Activated CD8-positive, alpha-beta memory T cell treated with anti-CD3 and anti-CD28 coated beads, Interleukin-2, amount 10 ng/mL, durations not matched to agents 7 days and 5 days (primary cell): ENCODE measurements around the gene CCDC59. TPM values are rescaled to one million over a fixed set of nuclear protein-coding genes. Genes with fewer than 3 reads are reported as not detected.

Experiments
- ATAC-seq: fragments of 150-1000 bp; cut with Tn5 transposase; one replicate; pipeline ENCODE4 v1.10.0; 2021; ENCODE audit warnings: moderate library complexity
- CTCF ChIA-PET: fragments of 350-600 bp; sonication (Branson Sonifier 250); formaldehyde crosslinking; loops from one replicate; lab custom pipeline; 2021; ENCODE audit warnings: antibody characterized with exemption; lab: Charles Lee
- DNase-seq: peaks from one replicate; pipeline ENCODE4 v3.0.0-alpha.2; 2020
- H3K27ac Mint-ChIP-seq: one replicate; pipeline ENCODE4 v1.8.0; 2021; ENCODE audit warnings: mild to moderate bottlenecking, mixed read lengths
- H3K27me3 Mint-ChIP-seq: one replicate; pipeline ENCODE4 v1.8.0; 2021; ENCODE audit warnings: mixed read lengths
- H3K36me3 Mint-ChIP-seq: one replicate; pipeline ENCODE4 v1.8.0; 2021; ENCODE audit warnings: mild to moderate bottlenecking, mixed read lengths
- H3K4me1 Mint-ChIP-seq: one replicate; pipeline ENCODE4 v1.8.0; 2021; ENCODE audit warnings: mixed read lengths
- H3K4me3 Mint-ChIP-seq: one replicate; pipeline ENCODE4 v1.8.0; 2021; ENCODE audit warnings: mild to moderate bottlenecking, moderate library complexity, mixed read lengths
- H3K9me3 Mint-ChIP-seq: one replicate; pipeline ENCODE4 v1.8.0; 2022; ENCODE audit warnings: low read depth, mixed read lengths
- total RNA-seq, 2 experiments: library from RNA; stranded (reverse); gene quantifications; one replicate each; pipeline ENCODE4 v1.2.3, GENCODE V29; 2021

Gene CCDC59
- total RNA-seq, 2 experiments from 2014 or later, result 50.8 to 60.1 TPM

DNA sequence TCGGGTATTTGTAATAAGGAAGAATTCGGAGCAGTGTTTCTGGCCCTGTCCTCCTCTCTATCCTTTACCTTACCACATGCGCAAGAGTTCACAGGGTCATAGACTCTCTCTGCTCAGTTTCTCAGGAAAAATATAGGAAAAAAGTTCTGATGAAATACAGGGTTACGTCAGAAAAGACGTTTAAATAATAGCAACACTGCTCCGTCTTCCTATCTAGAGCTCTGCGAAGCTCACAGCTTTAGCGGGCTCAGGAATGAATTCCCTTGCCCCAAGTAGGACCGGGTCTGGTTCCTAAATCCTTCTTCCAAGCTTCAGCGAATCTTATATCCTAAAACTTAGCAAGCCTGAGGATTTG, 365 bp downstream of the CCDC59 start:
- ATAC-seq (no peak), DNase-seq (no peak)
- no peaks in the 10 kb centered on the region for H3K9me3 Mint-ChIP-seq
- no peaks in the 10 kb centered on the region for H3K27me3 Mint-ChIP-seq
- H3K4me3 Mint-ChIP-seq, result peak overlapping the region; percentile 100
- H3K27ac Mint-ChIP-seq, result peak overlapping the region; percentile 100
- peaks cover 47% of the 10 kb centered on the region for H3K4me1 Mint-ChIP-seq
- CTCF ChIA-PET, result interaction anchor here (0.7 to 2.1 kb wide), 12 partner anchors 8 to 328 kb away, joined by 3 to 7 read pairs (median 4); no protein-coding TSS in a partner anchor
- peaks cover 42% of the 10 kb centered on the region for H3K36me3 Mint-ChIP-seq

DNA sequence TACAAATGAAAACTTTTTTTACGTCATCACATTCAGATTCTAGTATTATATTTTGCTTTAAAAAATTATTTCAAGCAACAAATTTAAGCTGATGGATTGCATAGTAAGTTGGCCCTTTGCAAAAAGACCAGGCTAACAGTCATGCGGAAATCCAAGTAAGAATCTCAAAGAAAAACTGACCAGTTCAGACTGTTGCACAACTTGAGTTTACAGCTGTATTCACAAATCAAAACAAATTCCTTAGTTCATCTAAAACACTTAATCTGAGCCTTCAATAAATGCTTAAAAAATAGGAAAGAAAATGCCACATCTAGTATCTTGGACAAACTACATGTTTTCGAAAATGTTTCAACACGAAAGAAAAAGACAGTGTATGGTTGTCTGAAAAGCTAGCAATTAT, 847 bp downstream of the CCDC59 start:
- H3K27ac Mint-ChIP-seq, result peak overlapping the region; percentile 100
- DNase-seq, result no peak
- CTCF ChIA-PET, result interaction anchor here (1.0 to 2.1 kb wide), 4 partner anchors 9 to 328 kb away, joined by 3 to 7 read pairs (median 5); no protein-coding TSS in a partner anchor
- peak overlapping the region; percentile 100 for H3K4me3 Mint-ChIP-seq
- no peaks in the 10 kb centered on the region for H3K9me3 Mint-ChIP-seq
- peaks cover 47% of the 10 kb centered on the region for H3K4me1 Mint-ChIP-seq
- no peak for ATAC-seq
- peaks cover 42% of the 10 kb centered on the region for H3K36me3 Mint-ChIP-seq
- no peaks in the 10 kb centered on the region for H3K27me3 Mint-ChIP-seq

DNA sequence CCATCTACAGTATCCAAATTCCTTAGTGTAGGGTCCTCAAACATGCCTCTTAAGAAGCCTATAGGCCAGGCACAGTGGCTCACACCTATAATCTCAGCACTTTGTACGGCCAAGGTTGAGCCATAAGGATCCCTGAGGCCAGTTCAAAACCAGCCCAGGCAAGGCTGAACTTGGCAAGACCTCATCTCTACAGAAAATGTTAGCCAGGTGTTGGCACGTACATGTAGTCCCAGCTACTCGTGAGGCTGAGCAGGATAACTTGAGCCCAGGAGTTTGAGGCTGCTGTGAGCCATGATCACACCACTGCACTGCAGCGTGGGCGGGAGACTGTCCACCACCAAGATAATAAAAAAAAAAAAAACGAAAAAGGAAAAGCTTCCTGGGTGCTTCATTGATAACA, 6.8 kb downstream of the CCDC59 start:
- H3K27me3 Mint-ChIP-seq, result no peaks in the 10 kb centered on the region
- ATAC-seq (no peak), DNase-seq (no peak)
- H3K4me3 Mint-ChIP-seq, result no peak overlapping the region
- peaks cover 30% of the 10 kb centered on the region for H3K36me3 Mint-ChIP-seq
- no peak overlapping the region for H3K27ac Mint-ChIP-seq
- H3K9me3 Mint-ChIP-seq, result no peaks in the 10 kb centered on the region
- CTCF ChIA-PET, result no interaction called here
- H3K4me1 Mint-ChIP-seq, result peaks cover 17% of the 10 kb centered on the region

DNA sequence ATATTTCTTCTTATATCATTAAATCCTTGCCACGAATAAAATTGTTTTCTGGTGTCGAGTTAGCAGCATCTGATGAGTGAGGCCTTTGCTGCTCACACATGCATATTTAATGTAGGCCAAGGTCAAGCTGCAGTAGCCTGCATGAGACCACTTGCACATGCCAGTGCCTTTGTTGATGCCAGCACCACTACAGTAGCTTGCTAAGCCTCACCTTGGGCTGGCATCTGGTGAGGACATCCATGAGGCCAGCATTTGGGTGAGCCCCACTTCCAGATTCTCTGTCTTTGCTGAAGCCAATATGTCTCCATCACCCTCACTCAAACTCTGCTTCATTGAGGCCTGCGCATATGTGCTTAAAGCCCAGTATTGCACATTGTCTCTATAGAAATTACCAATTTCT, 8.0 kb downstream of the CCDC59 start:
- CTCF ChIA-PET, result interaction anchor here (0.9 to 1.4 kb wide), 2 partner anchors 8 to 10 kb away, joined by 3 to 7 read pairs; partner anchors contain the start of genes CCDC59 and METTL25
- no peak overlapping the region for H3K27ac Mint-ChIP-seq

DNA sequence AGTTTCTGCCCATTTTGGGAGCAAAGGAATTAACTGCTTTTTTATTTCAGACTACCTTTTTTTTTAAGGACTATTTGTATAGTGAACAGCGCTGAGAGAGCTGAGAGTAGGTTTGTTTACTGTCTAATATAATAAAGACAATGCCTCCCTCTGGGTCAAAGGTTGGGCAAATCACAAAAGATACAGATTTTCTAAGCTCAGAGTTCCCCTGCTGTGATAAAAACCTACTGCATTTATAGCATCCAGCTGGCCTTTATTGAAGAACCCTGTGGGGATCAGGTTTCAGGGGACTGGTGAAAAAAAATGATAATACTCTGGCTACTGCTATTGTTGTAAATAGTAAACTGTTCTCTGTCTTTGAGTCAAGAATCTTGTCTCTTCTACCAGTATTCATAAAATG, 28.7 kb downstream of the CCDC59 start:
- Mint-ChIP-seq H3K36me3 (no peaks in the 10 kb centered on the region), H3K9me3 (no peaks in the 10 kb centered on the region), H3K27me3 (peaks cover 5% of the 10 kb centered on the region), H3K4me3 (no peak overlapping the region), H3K4me1 (no peaks in the 10 kb centered on the region), H3K27ac (no peak overlapping the region)
- ATAC-seq (no peak), DNase-seq (no peak)
- CTCF ChIA-PET, result no interaction called here

More for the DNA sequence above, 8.0 kb downstream of the CCDC59 start:
- DNase-seq (no peak), ATAC-seq (no peak)
- peaks cover 5% of the 10 kb centered on the region for H3K4me1 Mint-ChIP-seq
- no peaks in the 10 kb centered on the region for H3K9me3 Mint-ChIP-seq
- no peaks in the 10 kb centered on the region for H3K27me3 Mint-ChIP-seq
- H3K36me3 Mint-ChIP-seq, result peaks cover 20% of the 10 kb centered on the region
- H3K4me3 Mint-ChIP-seq, result no peak overlapping the region

DNA sequence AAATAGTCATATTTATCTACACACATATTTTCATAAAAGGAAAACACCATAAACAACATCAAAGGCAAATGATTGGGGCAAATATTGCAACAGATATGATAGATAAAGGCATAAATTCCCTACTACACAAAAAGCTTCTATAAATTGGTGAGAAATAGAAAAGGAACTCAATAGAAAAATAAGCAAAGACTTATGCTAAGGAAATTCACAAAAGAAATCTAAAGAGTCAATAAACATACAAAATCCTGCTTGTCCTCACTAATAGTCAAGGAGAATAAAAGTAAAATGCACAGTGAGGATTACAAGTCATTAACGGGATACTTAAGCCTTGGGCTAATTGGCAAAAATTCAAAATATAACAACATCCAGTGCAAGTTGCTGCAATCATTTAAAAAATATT, 30.3 kb downstream of the CCDC59 start:
- H3K4me1 Mint-ChIP-seq, result no peaks in the 10 kb centered on the region
- H3K27me3 Mint-ChIP-seq, result no peaks in the 10 kb centered on the region
- H3K27ac Mint-ChIP-seq, result no peak overlapping the region
- no peaks in the 10 kb centered on the region for H3K36me3 Mint-ChIP-seq
- ATAC-seq (no peak), DNase-seq (no peak)
- no peak overlapping the region for H3K4me3 Mint-ChIP-seq
- H3K9me3 Mint-ChIP-seq, result no peaks in the 10 kb centered on the region
- CTCF ChIA-PET, result no interaction called here

DNA sequence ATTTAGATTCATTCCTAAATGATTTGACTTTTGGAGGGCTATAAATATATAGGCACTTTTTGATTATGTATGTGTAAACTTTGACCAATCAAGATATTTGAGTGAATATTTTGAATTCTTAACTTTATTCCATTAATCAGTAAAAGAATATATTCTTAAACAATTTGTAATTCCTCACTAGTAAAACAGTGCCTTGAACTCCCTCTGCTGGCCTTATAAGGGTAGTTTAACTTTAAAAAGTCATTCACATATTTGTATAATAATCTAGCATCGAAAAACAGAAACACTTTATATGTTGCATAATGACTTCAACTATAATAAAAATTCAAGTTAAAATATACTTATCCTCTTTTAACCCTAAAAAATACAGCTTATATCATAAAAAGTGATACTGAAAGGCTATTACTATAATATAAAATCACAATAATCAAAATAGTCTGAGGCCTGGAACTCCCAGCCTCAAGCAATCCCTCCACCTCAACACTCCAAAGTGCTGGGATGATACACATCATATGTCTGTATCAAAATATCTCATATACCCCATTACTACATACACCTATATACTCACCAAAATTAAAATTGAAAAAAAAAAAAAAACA, 31.2 kb downstream of the CCDC59 start:
- no peaks in the 10 kb centered on the region for H3K4me1 Mint-ChIP-seq
- CTCF ChIA-PET, result no interaction called here
- H3K27ac Mint-ChIP-seq, result no peak overlapping the region
- no peaks in the 10 kb centered on the region for H3K27me3 Mint-ChIP-seq
- no peak overlapping the region for H3K4me3 Mint-ChIP-seq
- no peaks in the 10 kb centered on the region for H3K36me3 Mint-ChIP-seq
- ATAC-seq, result no peak
- no peaks in the 10 kb centered on the region for H3K9me3 Mint-ChIP-seq
- DNase-seq, result no peak

DNA sequence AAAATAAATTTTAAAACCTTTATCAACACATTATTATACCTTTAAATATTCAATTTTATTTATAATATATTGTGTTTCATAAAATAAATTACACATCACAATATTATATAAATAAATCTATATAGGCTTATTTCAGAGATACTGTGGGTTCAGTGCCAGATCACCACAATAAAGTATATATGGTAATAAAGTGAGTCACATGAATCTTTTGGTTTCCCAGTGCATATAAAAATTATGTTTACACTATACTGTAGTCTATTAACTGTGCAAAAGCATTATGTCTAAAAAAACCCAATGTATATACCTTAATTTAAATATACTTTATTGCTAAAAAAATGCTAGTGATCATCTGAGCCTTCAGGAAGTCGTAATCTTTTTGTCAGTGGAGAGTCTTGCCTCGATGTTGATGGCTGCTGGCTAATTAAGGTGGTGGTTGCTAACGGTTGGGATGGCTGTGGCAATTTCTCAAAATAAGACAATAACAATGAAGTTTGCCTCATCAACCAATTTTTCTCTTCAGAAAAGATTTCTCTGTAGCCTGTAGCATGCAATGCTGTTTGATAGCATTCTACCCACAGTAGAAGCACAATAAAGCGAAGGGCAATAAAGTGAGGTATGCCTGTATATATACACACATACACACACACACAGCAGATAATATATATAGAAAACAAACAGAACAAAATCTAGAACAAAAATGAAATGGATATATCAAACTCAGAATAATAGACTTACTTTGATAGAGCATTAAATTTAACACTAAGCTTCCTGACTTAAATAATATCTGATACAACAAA, 32.4 kb downstream of the CCDC59 start:
- no peak for ATAC-seq
- Mint-ChIP-seq H3K27ac (no peak overlapping the region), H3K27me3 (no peaks in the 10 kb centered on the region)

DNA sequence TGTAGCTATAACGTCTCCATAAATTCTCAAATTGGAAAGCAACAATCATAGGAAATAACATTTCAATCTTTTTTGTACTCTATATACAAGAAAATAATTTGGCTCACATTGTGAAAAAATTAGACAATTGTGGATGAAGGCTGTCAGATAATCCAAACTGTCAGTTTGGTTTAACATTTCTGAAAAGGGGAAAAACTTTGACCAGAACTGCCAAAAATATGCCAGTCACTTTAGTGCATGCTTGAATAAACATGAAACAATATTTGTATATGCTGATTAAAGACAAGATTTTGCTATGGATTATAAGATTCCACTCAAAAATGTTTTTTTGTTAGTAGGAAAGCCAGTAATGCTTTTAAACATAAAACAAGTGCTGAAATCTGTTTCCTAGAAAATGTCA, 38.9 kb downstream of the CCDC59 start:
- Mint-ChIP-seq H3K4me3 (no peak overlapping the region), H3K36me3 (no peaks in the 10 kb centered on the region), H3K4me1 (no peaks in the 10 kb centered on the region), H3K9me3 (no peaks in the 10 kb centered on the region), H3K27ac (no peak overlapping the region), H3K27me3 (peaks cover 2% of the 10 kb centered on the region)
- CTCF ChIA-PET, result no interaction called here
- no peak for DNase-seq
- no peak for ATAC-seq

More for the DNA sequence above, 32.4 kb downstream of the CCDC59 start:
- Mint-ChIP-seq H3K9me3 (no peaks in the 10 kb centered on the region), H3K36me3 (no peaks in the 10 kb centered on the region), H3K4me3 (no peak overlapping the region), H3K4me1 (no peaks in the 10 kb centered on the region)
- CTCF ChIA-PET, result no interaction called here
- DNase-seq, result no peak

DNA sequence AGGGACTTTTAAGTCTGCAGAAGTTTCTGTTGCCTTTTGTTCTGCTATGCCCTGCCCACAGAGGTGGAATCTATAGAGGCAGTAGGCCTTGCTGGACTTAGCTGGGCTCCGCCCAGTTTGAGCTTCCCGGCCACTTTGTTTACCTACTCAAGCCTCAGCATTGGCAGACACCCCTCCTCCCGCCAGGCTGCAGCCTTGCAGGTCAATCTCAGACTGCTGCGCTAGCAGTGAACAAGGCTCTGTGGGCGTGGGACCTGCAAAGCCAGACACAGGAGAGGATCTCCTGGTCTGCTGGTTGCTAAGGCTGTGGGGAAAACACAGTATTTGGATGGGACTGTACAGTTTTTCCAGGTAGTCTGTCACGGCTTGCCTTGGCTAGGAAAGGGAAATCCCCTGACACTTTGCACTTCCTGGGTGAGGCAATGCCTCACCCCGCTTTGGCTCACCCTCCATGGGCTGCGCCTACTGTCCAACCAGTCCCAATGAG, 43.7 kb downstream of the CCDC59 start:
- CTCF ChIA-PET, result no interaction called here

More for the DNA sequence above, 43.7 kb downstream of the CCDC59 start:
- peaks cover 2% of the 10 kb centered on the region for H3K27me3 Mint-ChIP-seq
- H3K27ac Mint-ChIP-seq, result no peak overlapping the region
- no peaks in the 10 kb centered on the region for H3K36me3 Mint-ChIP-seq
- DNase-seq (no peak), ATAC-seq (no peak)
- H3K4me3 Mint-ChIP-seq, result no peak overlapping the region
- H3K4me1 Mint-ChIP-seq, result no peaks in the 10 kb centered on the region
- peaks cover 2% of the 10 kb centered on the region for H3K9me3 Mint-ChIP-seq

Other genes with a start within 250 kb of the CCDC59 start
- gene METTL25, start 142 bp upstream of the CCDC59 start, total RNA-seq, result 1 to 10 TPM; 5.0 to 7.1 TPM